GM21526 (cell line): ENCODE results near the gene RNASE8.

Experiments
- ATAC-seq: cut with Tn5 transposase; IDR thresholded peaks from one replicate; pipeline ENCODE4 v1.9.1; 2021; ENCODE audit warnings: moderate library complexity; ENCODE audit not compliant: unreplicated experiment, low FRiP score

The RNASE8 gene

GRCh38 chr14:21090194-21090939 is 32.7 kb downstream of the RNASE8 start:
- ATAC-seq, result no peak

DNA sequence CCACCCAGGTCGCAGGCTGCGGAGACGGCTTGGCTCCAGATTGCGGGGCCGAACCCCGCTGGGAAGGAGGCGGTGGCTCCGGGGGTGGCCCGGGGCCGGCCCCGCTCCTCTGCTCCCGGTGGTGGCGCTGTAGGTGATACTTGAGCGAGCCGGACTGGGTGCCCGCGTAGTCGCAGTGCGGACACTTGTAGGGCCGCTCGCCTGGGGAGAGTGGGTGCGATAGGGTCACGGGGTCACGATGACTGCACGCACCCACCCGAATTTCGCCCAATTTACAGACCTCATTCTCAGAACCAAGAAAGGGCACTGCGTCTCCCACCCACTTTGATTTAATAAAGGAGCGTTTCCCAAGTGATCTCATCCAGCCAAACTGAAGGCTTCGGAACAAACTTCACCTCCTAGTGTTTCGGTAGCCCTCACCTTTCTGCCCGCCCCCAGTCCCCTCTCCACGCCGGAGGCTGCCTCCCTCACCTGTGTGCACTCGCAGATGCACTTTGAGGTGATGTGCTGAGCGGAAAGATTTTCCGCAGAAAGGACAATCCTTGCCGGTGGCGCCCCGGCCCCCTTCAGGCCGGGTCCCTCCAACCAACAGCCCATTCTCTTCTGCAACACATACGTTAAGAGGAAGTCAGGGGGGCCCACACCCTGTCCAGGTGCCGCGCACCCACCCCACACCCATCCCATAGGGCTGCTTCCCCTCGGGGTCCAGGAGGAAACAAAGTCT is 33.5 kb downstream of the RNASE8 start:
- no peak for ATAC-seq

DNA sequence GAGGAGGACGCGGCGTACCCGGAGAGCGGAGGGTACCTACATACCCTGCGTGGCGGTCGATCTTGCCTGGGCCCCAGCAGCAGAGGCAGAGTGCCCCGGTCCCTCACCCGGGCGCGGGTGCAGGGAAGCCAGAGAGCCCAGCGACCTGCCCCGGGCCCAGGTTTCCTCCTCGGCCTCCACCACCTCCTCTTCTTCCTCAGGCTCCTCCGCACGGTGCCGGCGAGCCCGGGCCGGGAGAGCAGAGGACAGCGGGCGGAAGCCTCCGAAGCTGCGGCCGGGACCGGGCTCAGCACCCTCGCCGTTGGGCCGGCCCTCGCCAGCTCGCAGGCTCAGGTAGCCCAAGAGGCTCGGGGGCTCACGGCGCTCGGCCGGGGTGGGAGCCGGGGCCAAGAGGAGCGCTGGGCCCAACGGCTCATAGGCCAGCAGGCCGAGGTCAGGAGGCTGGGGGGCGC is 34.2 kb downstream of the RNASE8 start:
- no peak for ATAC-seq

DNA sequence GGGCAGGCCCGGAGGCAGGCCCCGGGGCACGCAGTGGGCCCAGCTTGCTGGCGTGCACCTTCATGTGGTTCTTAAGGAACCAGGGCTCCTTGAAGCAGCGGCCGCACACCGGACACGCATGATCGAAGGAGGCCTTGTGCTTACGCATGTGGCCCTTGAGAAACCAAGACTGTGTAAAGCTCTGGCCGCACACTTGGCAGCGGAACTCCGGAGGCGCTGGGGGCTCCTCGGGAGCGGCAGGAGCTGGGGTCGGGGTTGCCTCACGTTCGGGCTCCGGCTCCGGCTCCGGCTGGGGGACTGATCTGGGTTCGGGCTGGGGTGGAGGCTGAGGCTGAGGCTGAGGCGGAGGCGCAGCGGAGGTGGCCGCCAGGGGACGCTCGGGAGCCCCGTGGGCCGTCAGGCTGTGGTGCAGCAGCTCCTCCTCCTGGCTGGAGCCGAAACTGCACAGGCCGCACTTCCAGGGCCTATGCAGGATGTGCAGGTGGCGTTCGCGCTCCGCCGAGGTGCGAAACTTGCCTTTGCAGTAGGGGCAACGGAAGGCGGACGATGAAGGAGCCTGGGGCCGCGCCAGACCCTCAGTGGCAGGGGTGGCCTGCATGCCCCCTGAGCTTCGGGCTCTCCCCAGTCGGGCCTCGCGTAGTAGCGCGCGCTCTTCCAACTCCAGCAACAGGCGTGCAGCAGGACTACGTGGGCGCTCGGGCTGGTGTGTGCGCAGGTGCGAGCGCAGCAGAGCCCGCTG is 34.8 kb downstream of the RNASE8 start:
- peak; percentile 73 for ATAC-seq

GRCh38 chr14:21093018-21093417 is 35.4 kb downstream of the RNASE8 start:
- ATAC-seq, result no peak

GRCh38 chr14:21093769-21094681 is 36.4 kb downstream of the RNASE8 start:
- no peak for ATAC-seq

GRCh38 chr14:21095430-21096205 is 38.0 kb downstream of the RNASE8 start:
- no peak for ATAC-seq

- ATAC-seq, result no peak
These were observed 38.8 kb downstream of the RNASE8 start for GRCh38 chr14:21096438-21096837.

DNA sequence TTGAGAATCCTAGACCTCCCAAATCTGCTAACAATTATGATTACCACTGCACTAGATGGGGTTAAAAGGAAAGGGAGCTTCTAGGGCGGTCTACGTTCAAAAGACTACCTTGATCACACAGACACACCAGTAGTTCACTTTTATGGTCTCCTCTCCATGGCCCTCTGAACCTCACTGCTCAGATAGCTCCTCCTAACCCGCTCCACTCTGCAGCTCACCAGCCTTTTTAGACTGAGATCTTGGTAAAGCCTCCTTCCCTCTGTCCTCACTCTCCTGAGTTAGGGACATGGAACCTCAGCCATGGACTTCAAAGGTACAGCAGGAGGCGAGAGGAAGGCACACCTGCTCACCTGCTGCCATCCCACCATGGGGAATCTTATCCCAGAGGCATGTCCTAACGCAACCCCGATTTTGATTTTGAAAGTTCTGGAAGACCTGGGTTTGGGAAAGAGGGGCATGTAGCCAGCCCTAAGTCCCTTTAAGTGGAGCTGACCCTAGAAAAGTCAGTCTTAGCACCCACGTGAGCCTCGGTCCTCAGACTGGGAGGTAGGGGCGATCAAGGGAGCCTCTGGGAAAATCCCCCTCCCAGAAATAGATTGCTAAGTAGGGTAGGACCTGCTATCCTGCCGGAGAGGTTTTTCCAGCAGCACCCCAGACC is 39.5 kb downstream of the RNASE8 start:
- ATAC-seq, result no peak

DNA sequence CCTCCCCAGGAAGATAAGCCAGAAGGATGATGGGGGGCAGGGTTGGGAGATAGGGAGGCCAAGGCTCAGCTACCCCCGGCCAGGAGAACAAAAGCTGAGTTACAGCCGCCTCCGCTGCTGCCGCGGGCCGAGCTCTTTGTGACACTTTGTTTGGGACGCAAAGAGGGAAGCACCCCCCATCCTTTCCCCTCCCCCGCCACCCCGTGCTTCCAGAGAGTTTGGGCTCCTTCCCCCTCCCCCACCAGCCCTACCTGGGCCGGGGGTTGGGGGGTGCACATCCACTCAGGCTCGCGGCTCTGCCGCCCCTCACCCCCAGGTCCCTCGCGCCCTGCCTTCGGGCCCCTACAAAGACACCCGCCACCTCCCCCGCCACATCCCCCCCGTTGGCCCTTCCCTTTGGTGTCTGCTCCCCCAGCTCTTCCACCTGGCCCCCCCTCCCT is 40.0 kb downstream of the RNASE8 start:
- no peak for ATAC-seq

GRCh38 chr14:21098076-21098891 is 40.7 kb downstream of the RNASE8 start, which contains the start of gene ZNF219:
Gene ZNF219 (minus strand): TSS chr14:21098655. CDS start chr14:21093591, 5,064 bp downstream.
- ATAC-seq, result no peak

DNA sequence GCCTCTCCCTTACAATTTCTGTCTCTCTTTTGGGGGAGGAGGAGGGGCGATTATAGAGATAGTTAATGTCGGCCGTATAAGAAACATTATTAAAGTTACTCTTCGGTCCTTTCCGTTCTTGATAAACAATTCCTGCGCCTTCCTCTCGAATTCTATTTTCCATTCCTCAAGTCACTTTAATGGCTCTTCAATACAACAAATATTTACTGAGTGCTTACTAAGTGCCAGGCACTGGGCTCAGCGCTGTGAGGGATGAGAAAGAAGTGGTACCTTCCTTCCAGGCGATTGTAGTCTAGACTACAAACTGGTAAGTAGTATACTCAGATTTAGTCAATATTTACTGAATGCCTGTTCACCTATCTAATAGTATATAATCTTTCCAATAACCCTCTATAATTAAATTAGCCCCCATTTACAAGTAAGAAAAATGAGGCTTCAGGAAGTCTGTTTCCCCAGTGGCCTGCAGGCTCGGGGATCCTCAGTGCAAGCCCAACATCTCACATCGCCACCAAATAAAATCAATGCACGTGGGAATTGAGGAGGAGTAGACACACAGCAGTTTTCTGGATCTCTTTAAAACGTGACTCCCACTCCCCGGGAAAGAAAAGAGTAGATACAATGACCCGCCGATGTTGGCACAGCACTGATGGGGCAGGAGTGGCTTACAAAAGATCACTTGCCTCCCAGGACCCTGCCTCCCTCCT is 41.4 kb downstream of the RNASE8 start:
- no peak for ATAC-seq

DNA sequence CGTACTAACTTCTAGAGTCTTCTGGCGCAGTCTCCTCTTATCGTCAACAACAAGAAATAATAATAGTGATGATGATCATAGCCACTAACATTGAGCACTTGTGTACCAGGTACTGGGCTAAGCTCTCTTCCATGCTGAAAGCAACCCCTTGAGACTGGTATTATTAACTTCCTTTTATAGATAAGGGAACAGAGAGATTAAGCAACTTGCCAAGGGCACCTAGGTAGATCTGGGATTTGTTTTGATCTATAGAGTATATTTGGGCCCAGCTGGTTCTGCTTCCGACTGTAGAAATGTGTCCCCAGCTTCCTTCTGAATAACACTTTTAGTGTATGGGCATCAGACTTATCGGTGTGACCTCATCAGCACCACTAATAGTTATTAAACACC is 42.0 kb downstream of the RNASE8 start:
- no peak for ATAC-seq

- ATAC-seq, result no peak
These were observed 43.3 kb downstream of the RNASE8 start, which contains the start of gene TMEM253 for GRCh38 chr14:21100931-21101330. Gene TMEM253 (plus strand): TSS chr14:21101066. CDS start chr14:21101344, 278 bp downstream.

GRCh38 chr14:21101802-21102413 is 44.3 kb downstream of the RNASE8 start:
- ATAC-seq, result no peak

DNA sequence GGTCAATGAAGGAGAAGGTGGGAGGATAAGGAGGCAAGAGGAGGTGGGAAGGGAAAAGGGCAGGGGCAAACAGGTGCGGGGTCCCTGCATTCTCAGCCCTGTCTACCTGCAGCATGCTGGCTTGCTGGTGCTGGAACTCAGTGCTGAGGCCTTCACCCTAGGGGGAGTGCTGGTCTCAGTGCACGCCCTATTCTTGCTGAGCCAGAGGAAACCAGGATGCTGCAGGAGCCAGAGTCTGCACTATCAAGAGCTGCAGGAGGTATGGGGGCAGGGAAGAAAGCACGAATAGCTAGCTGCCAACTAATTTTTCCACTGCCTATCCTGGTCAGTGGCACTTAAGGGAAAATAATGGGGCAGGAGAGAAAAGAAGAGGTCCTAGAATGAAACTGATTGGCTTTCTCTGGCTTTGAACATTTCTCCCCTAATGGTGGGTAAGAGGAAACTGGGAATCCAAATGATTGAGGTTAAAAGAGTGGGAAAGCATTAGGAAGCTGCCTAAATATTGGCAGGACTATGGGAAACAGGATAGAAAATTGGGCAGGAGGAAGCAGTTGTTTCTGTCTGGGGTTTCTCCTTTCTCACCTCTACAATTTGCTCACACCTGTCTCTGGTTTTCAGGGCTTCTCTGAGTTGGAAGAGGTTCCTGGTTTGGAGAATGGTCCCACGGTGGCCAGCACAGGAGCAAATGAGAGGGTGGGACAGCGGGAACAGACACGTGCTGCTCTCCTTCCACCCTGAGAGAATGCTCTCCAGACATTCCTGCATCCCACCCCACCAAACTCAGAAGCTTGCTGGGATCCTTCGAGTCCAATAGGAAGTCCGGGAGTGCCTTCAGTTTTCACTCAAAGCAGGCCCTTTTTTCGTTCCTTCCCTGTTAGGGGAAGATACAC is 45.1 kb downstream of the RNASE8 start:
- ATAC-seq, result no peak
